Stimulated activated CD4-positive, alpha-beta T cell treated with anti-CD3 and anti-CD28 coated beads, Interleukin-1b, Interleukin-23, amount 100 ng/mL, for 1 hour (primary cell): ENCODE results near the gene TNFRSF18.

Experiments
- DNase-seq, 2 donors: peaks; one replicate each; pipeline ENCODE4 v3.0.0-alpha.2; 2020; ENCODE audit warnings: low read depth in 2 of 2

The TNFRSF18 gene

DNA sequence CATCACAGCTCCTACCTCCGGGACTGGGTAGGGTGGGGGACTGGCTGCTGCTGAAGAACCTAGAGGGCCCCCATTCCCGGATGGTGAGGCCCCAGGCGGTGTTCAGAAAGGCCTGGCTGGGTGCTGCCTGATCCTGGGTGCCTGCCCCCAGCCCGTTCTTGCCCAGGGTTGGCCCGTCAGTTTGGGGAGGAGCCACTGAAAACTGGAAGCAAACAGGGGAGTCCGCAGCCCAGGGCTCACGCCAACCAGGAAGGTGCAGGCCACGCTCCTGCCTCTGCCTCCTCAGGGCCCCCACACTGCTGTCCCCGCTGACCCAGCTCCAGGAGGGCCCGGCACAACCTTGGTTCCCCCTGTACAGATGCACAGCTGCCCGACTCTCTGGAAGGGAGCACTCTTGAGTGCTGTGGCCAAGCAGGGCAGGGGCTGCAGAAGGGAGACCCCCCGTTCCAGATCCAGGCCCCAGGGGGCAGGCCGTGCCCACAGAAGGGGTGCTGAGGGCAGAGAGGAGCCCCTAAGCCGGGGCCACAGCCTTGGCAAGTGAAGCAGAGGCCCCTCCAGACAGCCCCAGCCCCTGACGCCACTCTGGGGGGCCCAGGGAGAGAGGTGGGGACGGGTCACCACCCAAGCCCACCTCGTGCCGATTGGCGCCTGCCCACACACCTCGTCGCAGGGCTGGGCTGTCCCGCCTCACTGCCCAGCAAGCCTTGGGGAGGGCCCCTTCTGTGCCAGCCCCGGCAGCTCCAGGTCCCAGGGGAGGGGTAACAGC, 34.6 kb upstream of the TNFRSF18 start:
- no peak for DNase-seq

DNA sequence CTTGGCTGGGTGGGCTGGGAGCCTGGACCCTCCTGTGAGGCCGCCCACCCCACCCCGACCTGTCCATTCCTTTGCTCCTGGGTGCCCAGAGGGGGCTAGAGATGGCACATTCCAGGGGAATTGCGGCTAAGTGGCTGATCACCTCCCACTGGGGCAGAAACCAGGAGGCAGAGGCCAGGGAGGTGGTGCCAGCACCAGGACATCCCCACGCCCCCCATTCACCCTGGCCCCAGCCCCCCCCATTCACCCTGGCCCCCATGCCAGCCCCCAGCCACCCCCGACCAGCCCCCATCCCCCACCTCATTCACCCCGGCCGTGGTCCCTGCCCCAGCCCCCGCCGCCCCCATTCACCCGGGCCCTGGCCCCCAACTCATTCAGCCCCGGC, 33.9 kb upstream of the TNFRSF18 start:
- no peak for DNase-seq

DNA sequence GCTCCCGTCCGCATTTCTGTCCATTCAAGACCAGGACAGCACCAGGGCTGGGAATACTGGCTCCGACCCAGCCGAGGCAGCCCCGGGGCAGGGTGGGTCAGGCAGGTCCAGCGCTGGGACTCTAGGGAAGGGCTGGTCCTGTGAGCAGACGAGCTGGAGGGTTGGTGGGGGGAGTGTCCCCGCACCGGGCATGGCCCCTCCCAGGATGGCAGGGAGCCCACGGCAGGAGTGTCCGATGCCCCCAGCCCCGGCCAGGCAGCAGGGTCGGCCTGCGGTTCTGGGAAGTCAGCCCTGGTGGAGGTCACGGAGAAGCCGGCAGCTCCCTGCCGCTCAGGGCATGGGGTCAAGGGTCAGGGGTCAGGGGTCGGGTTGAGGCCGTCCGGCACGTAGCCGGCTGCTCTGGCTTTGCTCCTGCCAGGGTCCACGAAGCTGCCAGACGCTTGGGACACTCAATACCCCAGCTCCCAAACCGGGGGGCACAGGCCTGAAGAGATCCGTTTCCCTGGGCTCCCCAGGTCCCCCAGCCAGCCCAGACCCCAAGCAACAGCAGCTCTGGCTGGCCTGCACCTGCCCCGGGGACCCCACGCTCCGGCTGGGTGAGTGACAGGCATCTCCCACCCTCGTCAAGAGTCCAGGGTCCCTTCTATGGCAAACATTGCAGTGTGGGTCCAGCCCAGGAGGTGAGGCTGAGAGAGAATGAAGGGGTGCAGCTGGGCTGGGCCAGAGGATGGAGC, 33.4 kb upstream of the TNFRSF18 start:
- no peak for DNase-seq

DNA sequence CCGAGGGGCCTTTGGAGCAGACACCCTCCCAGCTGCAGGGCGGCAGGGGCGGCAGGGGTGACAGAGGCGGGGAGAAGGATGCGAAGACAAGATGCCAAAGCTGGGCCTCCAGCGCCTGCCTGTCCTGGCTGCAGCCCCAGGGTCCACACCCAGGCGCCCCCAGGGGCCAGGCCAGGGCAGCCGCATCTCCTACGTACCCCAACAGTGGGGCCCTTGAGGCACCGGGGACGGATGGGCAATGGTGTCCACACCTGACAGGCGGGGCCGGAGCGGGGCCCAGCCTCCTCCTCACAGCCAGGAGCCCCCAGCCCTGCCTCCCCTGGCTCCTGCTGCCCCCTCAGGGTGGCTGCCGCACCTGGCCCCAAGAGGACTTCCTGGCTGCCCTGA, 32.8 kb upstream of the TNFRSF18 start:
- DNase-seq, result no peak

DNA sequence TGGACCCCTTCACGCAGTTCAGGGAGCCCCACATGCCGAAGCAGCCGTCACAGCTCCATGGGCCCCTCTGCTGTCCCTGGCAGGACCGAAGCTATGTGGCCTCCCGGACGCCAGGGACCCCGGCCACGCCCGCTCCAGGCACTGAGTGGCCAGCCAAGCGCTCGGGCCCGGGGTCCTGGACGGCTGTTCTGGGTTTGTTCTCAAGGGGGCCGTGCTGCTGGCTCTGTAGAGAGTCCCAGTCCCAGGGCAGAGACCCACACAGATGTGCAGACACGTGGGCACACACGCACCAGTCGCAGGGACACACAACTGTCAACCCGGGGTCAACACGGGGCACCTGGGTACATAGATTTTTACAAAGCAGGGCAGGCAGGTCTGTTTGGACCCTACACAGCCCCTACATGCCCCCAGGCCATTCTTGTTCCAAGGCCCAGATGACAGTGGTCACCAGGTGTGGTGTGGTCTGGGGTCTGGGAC, 32.3 kb upstream of the TNFRSF18 start:
- no peak for DNase-seq

DNA sequence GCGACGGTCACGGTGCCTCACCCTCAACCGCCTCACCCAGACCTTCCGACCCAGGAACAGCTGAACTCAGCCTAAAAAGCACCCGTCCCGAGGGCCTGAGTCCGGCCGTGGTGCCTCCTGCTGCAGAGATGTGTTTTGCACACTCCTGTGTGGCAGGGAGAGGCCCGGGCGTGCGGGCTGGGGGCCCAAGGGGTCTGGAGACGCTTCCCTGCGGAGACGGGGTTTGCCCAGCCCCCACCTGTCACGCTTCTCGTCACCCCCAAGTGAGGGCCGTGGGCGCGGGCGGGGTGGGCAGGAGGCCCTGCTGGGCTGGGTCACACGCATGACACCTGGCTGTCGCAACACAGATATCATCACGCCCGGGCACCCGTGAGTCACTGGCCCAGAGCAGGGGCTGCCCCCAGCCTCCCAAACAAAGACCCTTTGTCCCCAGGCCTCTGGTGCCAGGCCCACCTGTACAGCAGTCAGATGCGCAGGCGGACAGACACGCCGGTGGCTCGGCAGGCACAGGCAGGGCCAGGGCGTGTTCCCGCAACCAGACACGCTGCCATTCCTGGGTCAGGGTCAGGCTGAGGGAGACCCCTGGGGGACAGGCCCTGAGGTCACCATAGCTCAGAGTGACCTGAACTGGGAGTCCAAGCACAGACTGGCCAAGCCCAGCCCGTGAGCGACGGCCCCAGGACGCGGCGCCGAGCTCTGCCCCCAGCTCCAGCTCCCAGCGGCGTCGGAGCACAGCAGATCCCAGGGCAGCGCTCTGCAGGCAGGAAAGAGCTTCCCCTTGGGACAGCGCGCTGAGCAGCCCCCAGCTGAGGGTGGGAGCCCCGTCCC, 31.7 kb upstream of the TNFRSF18 start:
- no peak for DNase-seq

DNA sequence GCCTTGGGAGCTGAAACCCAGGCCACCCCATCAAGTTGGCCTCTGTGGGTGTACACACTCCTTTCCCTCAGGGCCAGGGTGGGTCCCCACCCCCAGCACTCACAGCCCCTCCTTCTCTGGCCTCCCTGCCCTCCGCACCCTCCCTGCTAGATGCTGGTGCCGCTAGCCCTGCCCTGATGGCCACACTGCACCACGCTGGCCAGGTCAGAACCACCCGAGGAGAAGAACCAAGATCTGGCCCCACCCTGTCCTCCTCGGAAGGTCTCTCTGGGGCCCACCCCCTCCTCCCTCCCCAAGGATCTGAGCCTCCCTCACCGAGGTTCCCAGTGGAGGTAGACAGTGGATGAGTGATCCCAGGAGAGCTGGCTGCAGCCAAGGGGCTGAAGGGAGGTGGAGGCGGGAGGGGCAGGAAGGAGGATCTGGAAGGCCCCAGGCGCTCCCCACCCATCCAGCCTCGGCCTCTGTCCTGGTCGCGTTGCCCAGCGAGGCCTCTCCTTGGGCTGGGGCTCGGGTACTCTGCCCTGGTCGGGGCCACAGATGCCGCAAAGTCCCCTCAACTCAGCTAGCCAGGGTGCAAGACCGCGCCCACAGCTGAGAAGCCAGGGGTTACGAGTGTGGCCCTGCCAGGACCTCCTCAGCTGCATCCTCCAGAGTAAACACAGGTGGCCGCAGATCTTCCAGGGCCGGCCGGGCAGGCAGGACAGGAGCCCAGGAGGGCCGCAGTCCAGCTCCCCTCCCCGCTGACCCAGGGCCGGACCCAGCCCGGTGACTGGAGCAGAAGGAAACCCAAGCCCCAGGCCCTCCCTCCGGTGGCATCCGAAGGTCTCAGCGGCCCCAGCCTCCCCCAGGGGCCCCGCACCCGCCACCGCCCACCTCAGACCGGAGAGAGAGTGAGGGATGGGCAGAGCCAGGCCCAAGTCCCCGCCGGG, 30.8 kb upstream of the TNFRSF18 start:
- no peak for DNase-seq

DNA sequence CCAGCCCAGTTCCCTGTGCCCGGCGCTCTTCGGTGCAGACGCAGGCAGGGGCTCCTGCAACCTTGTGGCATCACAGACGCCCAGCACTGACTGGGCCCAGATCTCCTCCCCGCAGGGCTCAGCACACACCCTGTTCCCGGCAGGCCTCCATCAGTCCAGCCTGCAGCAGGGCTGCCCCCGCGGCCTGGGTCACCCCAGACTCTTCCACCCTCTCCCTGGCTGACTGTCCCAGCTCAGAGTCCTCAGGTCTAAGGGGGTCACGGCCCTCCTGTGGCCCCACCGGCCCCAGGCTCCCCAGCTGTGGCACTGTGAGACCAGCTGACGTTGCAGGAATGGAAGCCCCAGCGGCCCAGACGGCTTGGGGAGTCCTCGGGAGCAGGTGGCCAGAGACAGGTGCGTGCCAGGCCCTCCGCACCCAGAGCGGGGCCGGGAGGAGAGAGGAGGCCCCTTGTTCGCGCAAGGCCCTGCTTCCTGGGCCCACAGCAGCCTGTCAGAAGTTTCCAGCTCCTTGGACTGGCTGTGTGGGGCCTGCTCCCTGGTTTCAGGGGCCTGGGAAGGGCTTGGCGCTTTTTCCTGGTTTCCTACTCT, 29.9 kb upstream of the TNFRSF18 start:
- no peak for DNase-seq

DNA sequence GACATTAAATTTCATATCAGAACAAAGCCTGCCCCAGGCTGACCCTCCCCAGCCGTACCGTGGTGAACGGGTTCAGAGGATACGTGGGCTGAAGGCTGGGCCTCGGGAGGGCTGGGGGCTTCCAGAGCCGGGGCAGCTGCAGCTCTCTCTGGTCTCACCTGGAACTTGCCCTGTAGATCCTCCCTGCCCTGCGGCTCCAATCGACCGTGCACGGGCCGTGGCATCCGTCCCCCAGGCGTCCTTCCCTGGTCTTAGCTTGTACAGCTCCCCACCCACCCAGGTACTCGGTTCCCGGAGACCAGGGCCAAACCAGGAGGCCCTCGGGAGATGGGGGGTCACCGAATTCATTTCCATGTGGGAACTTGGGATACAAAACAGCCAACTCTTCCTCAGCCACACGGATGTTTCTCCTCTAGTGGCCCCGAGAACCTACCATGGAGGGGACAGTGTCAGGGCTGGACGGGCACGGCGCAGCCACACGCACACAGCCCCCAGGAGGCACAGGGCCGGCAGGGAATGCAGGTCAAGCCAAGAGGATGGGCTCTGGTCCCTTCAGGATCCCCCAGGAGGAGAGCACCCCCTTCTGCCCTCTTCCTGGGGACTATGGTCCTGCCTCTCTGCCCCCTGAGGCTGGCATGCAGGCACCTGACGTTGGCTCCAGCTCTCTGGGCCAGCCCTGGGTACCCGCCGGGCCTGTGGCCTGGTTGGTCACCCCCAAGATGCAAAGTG, 28.8 kb upstream of the TNFRSF18 start:
- no peak for DNase-seq

DNA sequence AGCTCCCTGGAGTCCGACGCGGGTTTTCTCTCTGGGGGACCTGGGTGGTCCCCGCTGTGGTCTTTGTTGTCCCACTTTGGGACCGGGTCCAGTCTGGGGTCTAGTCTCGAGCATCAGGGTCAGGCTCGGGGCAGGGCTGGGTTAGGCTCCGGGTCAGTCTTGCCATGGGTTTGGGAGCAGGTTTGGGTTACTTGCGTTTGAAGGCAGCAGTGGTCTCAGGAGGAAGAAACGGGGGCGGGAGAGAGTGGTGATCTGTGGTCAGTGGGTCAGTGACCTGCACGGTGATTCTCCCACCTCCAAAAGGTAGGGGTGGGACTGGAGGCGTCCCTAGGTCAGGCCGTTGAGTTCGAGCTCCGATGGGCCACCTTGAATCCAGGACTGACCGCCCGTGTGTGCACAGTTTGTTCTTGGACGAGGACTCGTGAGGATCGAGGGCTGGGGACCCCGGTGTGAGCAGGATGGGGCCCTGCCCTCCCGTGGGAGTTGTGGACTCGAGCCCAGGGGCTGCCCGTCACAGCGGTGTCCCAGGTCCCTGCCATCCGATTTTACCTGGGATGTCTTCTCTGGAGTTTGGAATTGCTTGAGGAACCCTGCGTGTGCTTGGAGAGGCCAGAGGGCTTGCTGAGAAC, 27.9 kb upstream of the TNFRSF18 start:
- no peak for DNase-seq

DNA sequence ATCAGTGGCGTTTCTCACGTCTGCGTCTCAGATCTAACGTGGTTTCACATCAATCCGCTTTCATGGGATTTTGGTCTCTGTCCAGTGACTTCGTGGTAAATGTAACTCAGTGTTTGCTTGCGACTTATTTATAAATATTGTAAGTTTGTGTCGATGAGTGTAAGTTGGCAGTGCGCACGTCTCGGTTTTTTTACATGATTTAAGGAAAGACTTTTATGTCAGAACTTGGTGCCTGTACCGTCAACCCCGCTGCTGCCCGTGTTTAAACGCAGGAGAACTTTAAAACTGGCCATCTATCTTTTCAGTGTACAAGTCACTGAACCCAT, 27.1 kb upstream of the TNFRSF18 start:
- no peak for DNase-seq

DNA sequence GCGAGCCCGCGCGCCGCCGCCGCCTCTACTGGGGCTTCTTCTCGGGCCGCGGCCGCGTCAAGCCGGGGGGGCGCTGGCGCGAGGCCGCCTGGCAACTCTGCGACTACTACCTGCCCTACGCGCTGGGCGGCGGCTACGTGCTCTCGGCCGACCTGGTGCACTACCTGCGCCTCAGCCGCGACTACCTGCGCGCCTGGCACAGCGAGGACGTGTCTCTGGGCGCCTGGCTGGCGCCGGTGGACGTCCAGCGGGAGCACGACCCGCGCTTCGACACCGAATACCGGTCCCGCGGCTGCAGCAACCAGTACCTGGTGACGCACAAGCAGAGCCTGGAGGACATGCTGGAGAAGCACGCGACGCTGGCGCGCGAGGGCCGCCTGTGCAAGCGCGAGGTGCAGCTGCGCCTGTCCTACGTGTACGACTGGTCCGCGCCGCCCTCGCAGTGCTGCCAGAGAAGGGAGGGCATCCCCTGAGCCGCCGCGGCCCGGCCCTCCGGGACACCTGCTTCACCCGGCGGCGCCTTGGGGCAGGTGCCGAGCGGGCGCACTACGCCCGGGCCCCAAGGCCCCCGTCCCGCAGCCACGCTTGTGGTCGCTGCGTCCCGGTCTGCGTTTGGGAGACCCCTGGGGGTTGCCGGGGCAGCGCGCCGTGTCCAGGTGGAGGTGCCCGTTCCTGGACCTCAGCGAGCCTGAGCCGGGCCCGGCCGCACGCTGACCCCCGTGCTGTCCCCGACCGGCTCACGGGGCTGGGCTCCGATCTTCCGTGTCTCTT, 26.6 kb upstream of the TNFRSF18 start:
- no peak for DNase-seq

DNA sequence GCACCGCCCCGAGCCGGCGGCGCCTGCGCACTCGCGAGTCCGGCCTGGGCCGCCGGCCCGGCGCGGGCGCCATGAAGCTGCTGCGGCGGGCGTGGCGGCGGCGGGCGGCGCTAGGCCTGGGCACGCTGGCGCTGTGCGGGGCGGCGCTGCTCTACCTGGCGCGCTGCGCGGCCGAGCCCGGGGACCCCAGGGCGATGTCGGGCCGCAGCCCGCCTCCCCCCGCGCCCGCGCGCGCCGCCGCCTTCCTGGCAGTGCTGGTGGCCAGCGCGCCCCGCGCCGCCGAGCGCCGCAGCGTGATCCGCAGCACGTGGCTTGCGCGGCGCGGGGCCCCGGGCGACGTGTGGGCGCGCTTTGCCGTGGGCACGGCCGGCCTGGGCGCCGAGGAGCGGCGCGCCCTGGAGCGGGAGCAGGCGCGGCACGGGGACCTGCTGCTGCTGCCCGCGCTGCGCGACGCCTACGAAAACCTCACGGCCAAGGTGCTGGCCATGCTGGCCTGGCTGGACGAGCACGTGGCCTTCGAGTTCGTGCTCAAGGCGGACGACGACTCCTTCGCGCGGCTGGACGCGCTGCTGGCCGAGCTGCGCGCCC, 25.9 kb upstream of the TNFRSF18 start, which contains the start of gene B3GALT6:
B3GALT6 (plus strand) TSS at position 30 of the 588 bp plus-strand sequence; CDS start at position 72, 42 bp downstream.
- no peak for DNase-seq

DNA sequence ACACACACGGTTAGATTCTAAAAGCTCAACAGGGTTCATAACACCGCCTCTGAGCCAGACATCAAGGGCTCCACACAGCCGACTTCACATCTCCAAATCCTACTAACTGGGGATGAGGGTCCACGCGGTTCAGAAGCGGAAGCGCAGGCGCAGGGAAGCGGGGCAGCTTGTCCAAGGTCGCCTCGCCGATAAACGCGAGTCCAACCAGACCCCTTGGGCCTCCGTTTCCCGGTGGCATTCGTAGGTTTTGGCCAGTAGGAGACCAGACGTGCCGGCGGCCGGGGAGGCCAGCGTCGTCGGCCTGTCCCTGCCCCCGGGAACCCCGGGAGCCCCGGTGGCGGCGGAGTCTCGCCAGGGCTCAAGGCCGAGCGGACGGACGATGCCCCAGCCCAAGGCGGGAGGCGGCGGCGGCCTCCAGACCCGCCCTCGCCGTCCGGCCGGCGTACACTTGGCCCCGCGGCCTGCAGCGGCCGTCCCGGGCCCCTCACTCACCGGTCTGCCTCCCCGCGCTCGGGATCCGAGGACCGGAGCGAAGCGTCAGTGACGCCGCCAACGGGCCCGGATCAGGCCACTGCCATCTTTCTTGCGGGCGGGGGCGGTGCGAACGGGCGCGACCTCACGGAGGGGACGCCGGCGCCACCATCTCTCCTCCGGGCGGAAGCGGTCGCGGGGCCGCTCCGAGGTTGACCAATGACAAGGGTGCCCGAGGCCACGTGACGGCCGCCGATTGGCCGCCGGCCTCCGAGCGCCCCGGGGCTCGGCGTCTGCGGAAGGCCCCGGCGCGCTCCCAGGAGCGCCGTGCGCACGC, 25.2 kb upstream of the TNFRSF18 start, which contains the start of gene SDF4:
SDF4 (minus strand) TSS at position 602 of the 808 bp plus-strand sequence. CDS start 3,229 bp downstream, outside the sequence.
- DNase-seq, result peak; percentile 88 to 94

DNA sequence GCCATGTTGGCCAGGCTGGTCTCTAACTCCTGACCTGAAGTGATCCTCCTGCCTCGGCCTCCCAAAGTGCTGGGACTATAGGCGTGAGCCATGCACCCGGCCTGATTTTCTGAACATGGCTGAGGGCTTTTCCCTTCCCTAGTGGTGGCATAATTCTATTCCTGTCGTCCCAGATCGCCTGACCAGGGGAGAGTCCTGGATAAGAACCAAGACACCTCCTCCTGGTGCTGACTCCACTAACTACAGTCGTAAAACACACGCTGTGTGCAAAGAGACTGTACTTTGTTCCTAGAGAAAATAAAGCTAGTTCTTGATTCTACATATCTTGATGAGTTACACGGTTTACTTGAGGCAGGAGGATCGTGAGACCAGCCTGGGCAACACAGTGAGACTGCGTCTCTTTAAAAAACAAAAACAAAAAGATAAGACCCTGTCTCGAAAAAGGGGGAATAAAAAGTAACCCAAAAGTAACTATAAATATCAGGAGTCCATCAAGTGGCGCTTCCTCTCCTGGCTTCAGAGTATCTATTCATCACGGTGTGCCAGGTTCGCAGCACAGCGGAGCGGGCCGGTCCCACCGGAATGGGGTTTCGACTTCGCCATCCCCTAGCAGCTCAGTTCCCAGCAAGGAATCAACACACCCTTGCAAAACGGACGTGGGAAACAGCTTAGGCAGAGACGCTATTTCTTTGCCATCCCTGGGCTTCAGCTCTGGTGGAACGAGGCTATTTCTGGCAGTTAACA, 24.4 kb upstream of the TNFRSF18 start:
- no peak for DNase-seq

DNA sequence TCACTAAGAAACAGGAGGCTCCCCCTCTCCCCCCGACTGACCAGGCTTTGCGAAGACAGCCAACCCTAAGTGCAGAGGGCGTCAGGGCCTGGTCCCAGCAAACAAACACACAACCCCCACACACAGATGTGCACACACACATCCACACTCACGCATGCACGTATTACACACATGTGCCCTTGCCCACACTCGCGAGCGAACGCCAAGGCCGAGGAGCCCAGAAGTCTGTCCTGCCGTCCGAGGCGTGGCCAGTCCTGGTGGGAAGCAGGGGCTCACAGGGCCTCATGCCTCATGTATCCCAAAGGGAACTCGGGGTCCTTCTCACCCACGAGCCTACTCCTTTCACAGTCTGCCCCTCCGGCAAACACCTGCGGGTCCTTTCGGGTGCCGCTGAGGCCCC, 23.4 kb upstream of the TNFRSF18 start:
- DNase-seq, result no peak
